Testis (tissue), 3 donors: ENCODE data around the gene PA2G4. TPM values are rescaled to one million over a fixed set of nuclear protein-coding genes. Genes with fewer than 3 reads are reported as not detected.

Source experiments
- DNase-seq: peaks from one replicate; pipeline ENCODE4 v3.0.0-alpha.2; 2019
- H3K27ac ChIP-seq, 2 donors: fragments of 200-600 bp; sonication (generic); one replicate each; pipeline ENCODE4 v1.5.1; 2019
- H3K27me3 ChIP-seq: fragments of 200-600 bp; sonication (generic); one replicate; pipeline ENCODE4 v1.5.1; 2019
- H3K36me3 ChIP-seq: fragments of 200-600 bp; sonication (generic); one replicate; pipeline ENCODE4 v1.5.1; 2017; ENCODE audit warnings: low read depth; ENCODE audit errors: missing control alignments
- H3K4me1 ChIP-seq: fragments of 200-600 bp; sonication (generic); one replicate; pipeline ENCODE4 v1.5.1; 2019
- H3K4me3 ChIP-seq, 2 donors: fragments of 200-600 bp; sonication (generic); one replicate each; pipeline ENCODE4 v1.5.1; 2017 to 2019
- H3K9me3 ChIP-seq: fragments of 200-600 bp; sonication (generic); one replicate; pipeline ENCODE4 v1.5.1; 2017
- CTCF ChIP-seq, 3 experiments: fragments of 450-650 bp in 2 of 3; fragments of 200-600 bp in 1 of 3; sonication (generic) in 1 of 3; IDR thresholded peaks; one replicate each; pipeline ENCODE4 v1.5.1; 2016 to 2019; ENCODE audit warnings: antibody characterized with exemption in 3 of 3, mild to moderate bottlenecking in 2 of 3, moderate library complexity in 1 of 3
- POLR2A ChIP-seq: fragments of 450-650 bp; IDR thresholded peaks from one replicate; pipeline ENCODE4 v1.6.1; 2017; ENCODE audit warnings: antibody characterized with exemption, mild to moderate bottlenecking, moderate library complexity
- WGBS, 2 donors: methylation state at CpG; one replicate each; pipeline ENCODE4 v1.1.5; 2018; 5-methylcytosine and 5-hydroxymethylcytosine counted together
- intact Hi-C: fragments of 100-400 bp; cut with DNase I; formaldehyde crosslinking; loops from one replicate; pipeline ENCODE4 v1.15.1; 2023; ENCODE audit warnings: low total_unique reads
- polyA plus RNA-seq: library from polyadenylated mRNA; stranded (reverse); fragments of 350-450 nt; fragmentation: Illumina TruSeq; extraction: RNeasy Lipid Tissue Mini Kit (QIAGEN cat#74804); gene quantifications from one replicate; pipeline ENCODE4 v1.2.3, GENCODE V29; 2014; ENCODE audit warnings: low read depth, low replicate concordance; ENCODE audit not compliant: insufficient read depth
- total RNA-seq, 2 donors: library from RNA; depleted of rRNA; stranded (reverse); fragments of >200 nt; gene quantifications; one replicate each; pipeline ENCODE4 v1.2.3, GENCODE V29; 2016

Gene PA2G4
- total and polyA plus RNA-seq, 3 donors from 2014 or later = 61.0 to 190 (median 81.4) TPM

GRCh38 chr12:56117778-56118687 is 13.7 kb downstream of the PA2G4 start, which contains the start of gene ZC3H10:
Gene ZC3H10, plus strand, starts transcription at chr12:56118266. Its CDS starts 2,297 bp downstream, at chr12:56120563.
- DNase-seq = peak; percentile 99
- 0% methylated on average over 12 to 61 of the region's 61 CpGs for WGBS, 2 donors
- no peaks in the 10 kb centered on the region for H3K9me3 ChIP-seq
- intact Hi-C loops = loop anchor here (2.0 kb wide), 1 partner anchor 71 kb away; the partner anchor contains the start of gene SMARCC2
- H3K36me3 ChIP-seq = no peaks in the 10 kb centered on the region
- H3K4me3 ChIP-seq = peak within 1 kb of the TSS; percentile 80 to 90
- H3K27me3 ChIP-seq = no peaks in the 10 kb centered on the region
- peaks cover 19% of the 10 kb centered on the region for H3K4me1 ChIP-seq
- TF ChIP-seq CTCF (IDR thresholded peaks at IDR 0.05) = peak; percentile 23 to 67 (median 61)
- peak; percentile 88 for TF ChIP-seq POLR2A
- peak within 1 kb of the TSS; percentile 89 to 95 for H3K27ac ChIP-seq

- WGBS, 2 donors = 4 to 6% methylated on average over 13 of the region's 13 CpGs
- no peak for TF ChIP-seq CTCF (IDR thresholded peaks at IDR 0.05)
- no peak for TF ChIP-seq POLR2A
- Histone ChIP-seq H3K4me1 (peaks cover 19% of the 10 kb centered on the region), H3K4me3 (peak overlapping the region; percentile 80 to 90), H3K36me3 (no peaks in the 10 kb centered on the region), H3K27me3 (no peaks in the 10 kb centered on the region), H3K9me3 (no peaks in the 10 kb centered on the region), H3K27ac (peak overlapping the region; percentile 68 to 95)
- intact Hi-C loops = loop anchor here (2.0 kb wide), 1 partner anchor 70 kb away; the partner anchor contains the start of gene SMARCC2
- no peak for DNase-seq
Measured at GRCh38 chr12:56118688-56119357, 14.5 kb downstream of the PA2G4 start.

GRCh38 chr12:56119361-56119796 is 15.0 kb downstream of the PA2G4 start:
- H3K27ac ChIP-seq = peak overlapping the region; percentile 68 to 95
- WGBS, 2 donors = 0% methylated on average over 2 of the region's 2 CpGs
- no peaks in the 10 kb centered on the region for H3K27me3 ChIP-seq
- H3K4me1 ChIP-seq = peaks cover 19% of the 10 kb centered on the region
- H3K9me3 ChIP-seq = no peaks in the 10 kb centered on the region
- intact Hi-C loops = loop anchor here (2.0 kb wide), 1 partner anchor 69 kb away; the partner anchor contains the start of gene SMARCC2
- peak; percentile 68 to 94 (median 89) for TF ChIP-seq CTCF (IDR thresholded peaks at IDR 0.05)
- TF ChIP-seq POLR2A = no peak
- DNase-seq = peak; percentile 81
- no peaks in the 10 kb centered on the region for H3K36me3 ChIP-seq
- no peak overlapping the region for H3K4me3 ChIP-seq

GRCh38 chr12:56120158-56120846 is 15.9 kb downstream of the PA2G4 start:
- intact Hi-C loops = no loop called here
- H3K27me3 ChIP-seq = no peaks in the 10 kb centered on the region
- peaks cover 19% of the 10 kb centered on the region for H3K4me1 ChIP-seq
- no peaks in the 10 kb centered on the region for H3K9me3 ChIP-seq
- peak overlapping the region in 1 of 2 donors; percentile 55 for H3K27ac ChIP-seq
- TF ChIP-seq POLR2A = no peak
- no peak for TF ChIP-seq CTCF (IDR thresholded peaks at IDR 0.05)
- no peak for DNase-seq
- no peaks in the 10 kb centered on the region for H3K36me3 ChIP-seq
- WGBS, 2 donors = 86% methylated on average over 17 of the region's 17 CpGs
- H3K4me3 ChIP-seq = no peak overlapping the region
